Fibroblast of pulmonary artery (primary cell): ENCODE measurements around the gene RASGRP3.

ENCODE experiments used
- DNase-seq: peaks from one replicate; pipeline ENCODE4 v3.0.0-alpha.2; 2010; ENCODE audit warnings: low read depth
- H3K4me3 ChIP-seq: replicated peaks from 2 replicates; pipeline ENCODE4 v1.5.1; 2011; ENCODE audit warnings: low read depth, mild to moderate bottlenecking, control low read depth, low read length, moderate library complexity
- TF ChIP-seq, protein P1 (sequence below): IDR thresholded peaks from 2 replicates; pipeline ENCODE4 v1.5.1; 2011; ENCODE audit warnings: mild to moderate bottlenecking, control low read depth, low read length, inconsistent platforms; ENCODE audit errors: missing control alignments

RASGRP3 gene

DNA sequence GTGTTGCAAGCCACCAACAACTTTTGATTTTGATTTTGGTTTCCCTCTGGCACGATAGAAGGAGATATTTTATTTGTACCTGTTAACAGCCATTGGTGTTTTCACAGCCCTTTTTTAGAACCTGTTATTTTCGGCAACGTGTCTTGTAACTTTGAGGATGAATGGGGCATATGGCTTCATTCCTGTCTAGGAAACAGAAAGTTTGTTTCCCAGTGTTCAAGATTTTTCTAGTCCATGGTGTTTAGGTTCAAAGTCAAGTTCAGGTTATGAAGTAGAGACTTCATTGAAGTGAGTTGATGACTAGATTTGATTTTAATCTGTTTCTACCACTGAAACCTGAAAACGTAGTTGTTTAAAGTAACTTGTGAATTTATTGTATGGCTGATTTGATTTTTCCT is 343 bp downstream of the RASGRP3 start:
- DNase-seq = no peak
- H3K4me3 ChIP-seq = peak overlapping the region; percentile 85
- TF ChIP-seq, protein P1, sequence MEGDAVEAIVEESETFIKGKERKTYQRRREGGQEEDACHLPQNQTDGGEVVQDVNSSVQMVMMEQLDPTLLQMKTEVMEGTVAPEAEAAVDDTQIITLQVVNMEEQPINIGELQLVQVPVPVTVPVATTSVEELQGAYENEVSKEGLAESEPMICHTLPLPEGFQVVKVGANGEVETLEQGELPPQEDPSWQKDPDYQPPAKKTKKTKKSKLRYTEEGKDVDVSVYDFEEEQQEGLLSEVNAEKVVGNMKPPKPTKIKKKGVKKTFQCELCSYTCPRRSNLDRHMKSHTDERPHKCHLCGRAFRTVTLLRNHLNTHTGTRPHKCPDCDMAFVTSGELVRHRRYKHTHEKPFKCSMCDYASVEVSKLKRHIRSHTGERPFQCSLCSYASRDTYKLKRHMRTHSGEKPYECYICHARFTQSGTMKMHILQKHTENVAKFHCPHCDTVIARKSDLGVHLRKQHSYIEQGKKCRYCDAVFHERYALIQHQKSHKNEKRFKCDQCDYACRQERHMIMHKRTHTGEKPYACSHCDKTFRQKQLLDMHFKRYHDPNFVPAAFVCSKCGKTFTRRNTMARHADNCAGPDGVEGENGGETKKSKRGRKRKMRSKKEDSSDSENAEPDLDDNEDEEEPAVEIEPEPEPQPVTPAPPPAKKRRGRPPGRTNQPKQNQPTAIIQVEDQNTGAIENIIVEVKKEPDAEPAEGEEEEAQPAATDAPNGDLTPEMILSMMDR = no peak

DNA sequence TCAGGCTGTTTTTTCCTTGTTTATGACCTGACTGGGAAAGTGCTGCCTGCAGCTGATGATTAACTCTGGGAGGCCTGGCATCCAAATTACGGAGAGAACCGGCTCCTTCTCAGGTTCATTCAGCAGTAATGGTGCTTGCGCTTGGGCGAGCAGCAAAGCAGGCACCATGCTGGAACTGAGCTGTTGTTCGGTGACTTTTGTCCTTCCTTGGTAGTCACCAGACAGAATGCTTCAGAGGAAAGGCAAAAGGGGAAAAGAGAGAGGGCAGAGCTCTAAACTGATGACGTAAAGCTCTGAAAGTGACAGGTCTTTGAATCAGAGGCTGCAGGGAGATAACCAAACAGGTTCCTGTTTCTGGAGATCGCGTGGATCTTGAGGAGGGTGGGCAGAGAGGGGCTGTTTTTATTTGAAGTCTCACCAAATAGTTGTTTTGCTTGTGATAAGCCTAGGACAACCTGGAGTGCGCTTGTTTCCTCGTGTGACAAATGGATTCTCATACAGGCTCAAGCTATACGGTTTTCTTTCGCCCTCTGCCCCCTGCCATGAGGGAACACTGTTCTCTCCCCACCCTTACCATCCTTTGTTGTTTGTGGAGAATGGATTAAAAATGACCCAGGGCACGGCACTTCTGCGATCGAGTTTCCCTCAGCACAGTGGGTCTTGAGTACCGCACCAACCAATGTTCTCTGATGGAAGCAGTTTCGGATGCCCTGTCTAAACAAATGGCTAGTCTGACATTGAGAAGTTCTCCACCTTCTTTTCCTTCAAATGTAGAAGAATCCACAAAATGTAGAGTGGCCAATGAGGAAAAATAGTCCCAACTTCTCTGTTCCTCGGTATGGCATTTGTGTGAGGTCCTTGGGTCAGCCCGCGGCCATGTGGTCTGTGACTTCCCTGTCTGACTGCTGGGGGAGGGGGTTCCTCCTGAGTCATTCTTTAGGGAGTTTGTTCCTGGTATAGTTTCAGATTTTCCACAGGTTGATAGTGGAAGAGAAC is 1.3 kb downstream of the RASGRP3 start:
- no peak for DNase-seq
- TF ChIP-seq, protein P1 = no peak
- H3K4me3 ChIP-seq = no peak overlapping the region

DNA sequence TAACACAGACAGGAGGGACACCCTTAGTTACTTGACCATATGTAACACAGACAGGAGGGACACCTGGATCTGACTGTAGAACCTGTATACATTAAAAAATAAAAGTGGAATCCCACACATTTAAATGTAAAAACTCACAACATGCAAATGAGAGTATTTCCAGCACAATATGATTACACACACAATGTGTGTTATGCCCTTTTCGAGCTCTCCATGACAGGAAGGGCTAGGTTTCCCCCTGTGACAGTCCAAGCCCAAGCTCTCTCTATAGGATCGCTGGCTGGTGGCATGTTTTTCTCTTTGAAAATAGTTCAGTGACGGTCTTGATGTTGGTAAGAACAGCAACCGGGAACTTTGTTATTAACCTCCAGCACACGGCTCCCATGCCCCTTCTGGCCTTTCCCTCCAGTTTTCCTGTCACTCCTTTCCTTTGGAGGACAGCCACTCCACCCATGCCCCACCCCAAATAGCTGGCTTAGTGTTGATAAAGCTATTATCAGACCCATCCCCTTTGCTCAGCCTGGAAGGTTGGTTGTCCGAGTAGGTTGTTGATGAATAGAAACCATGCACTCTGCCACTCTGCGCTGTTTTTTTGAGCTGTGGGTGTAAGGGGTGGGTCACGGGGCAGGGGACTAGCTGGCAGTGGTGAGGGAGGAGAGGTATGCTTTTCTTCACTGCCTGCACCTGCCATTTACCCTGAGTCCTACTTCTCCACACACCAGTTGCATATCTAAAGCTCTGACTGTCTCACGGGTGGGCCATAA is 2.7 kb downstream of the RASGRP3 start:
- no peak for DNase-seq
- TF ChIP-seq, protein P1 = no peak
- no peak overlapping the region for H3K4me3 ChIP-seq

DNA sequence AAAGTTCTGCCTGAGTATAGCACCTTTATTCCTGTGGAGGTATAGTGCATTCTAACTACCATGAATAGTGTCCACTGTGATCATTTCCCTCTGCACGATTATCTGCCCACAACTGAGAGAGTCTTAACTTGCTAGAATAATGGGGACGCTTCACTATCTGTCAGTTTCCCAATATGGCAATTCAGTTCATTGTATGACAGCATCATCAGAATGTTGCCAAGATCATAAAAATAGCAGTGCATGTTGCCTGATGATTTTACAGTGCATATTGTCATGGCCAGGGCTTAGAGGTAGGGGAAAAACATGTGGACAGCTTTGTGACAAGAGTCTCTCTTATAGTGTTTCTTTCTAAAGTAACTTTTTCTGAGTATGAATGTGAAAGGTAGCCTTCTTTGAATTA is 6.1 kb downstream of the RASGRP3 start:
- no peak overlapping the region for H3K4me3 ChIP-seq
- TF ChIP-seq, protein P1 = no peak
- no peak for DNase-seq

DNA sequence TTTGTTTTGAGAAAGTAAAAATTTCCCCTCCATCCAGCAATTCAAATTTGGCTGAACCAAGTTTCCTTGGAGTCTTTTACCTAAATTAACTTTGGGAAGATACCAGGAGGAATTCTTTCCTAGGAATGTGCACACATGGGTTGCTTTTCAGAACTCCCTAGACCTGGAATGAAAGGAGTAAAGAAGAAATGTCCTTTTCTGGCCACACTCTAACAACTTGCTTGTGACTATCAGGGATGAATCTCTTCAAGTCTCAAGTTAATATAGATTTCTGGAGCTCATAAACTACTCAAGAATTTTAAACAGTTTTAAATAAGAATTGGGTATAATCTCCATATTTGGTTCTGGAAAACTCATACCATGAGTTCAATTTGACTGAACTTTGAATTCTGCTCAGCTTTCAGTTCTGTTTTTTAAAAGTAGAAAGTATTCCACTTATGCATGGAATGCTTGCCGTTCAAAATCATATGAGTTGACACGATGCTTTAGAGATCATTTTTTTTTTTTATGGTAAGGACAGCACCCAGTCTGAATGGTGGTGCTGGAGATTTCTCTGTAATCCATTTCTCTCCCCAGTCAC is 7.7 kb downstream of the RASGRP3 start:
- no peak overlapping the region for H3K4me3 ChIP-seq
- TF ChIP-seq, protein P1 = no peak
- peak; percentile 15 for DNase-seq

DNA sequence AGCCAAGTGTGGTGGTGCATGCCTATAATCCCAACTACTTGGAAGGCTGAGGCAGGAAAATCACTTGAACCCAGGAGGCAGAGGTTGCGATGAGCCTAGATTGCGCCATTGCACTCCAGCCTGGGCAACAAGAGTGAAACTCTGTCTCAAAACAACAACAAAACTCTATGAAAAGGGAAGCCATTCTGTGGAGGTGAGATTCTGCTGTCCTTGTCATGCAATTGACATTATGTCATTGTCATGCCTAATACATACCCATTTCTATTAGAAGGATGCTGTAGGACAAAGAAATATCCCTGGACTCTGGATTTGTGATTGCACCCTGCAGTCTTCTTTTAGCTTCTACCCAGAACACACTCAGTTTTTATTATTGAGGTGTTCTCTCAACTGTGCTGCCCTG is 8.6 kb downstream of the RASGRP3 start:
- TF ChIP-seq, protein P1 = no peak
- no peak overlapping the region for H3K4me3 ChIP-seq
- DNase-seq = no peak
